ENCODE results near the gene SLC16A10. TPM values are rescaled to one million over a fixed set of nuclear protein-coding genes. Genes with fewer than 3 reads are reported as not detected.

SLC16A10 gene
- total and polyA plus RNA-seq, 2 of the 13 experiments (the other 11 are each of a cell fraction or from before 2014, with no cell fraction given): 8.2 to 20.1 TPM

GRCh38 chr6:111105578-111105977 is 18.3 kb downstream of the SLC16A10 start (continued):
- TF ChIP-seq HMGA1 (CRISPR knock-in tag; conservative IDR thresholded peaks at IDR 0.05): no peak
- peak; percentile 94 for TF ChIP-seq HHEX (CRISPR knock-in tag; IDR thresholded peaks at IDR 0.05)
- TF ChIP-seq PRPF4 (IDR thresholded peaks at IDR 0.05; ENCODE audit: low read depth, low read length, poor library complexity, severe bottlenecking): no peak
- no peak for TF ChIP-seq MED8 (CRISPR knock-in tag; IDR thresholded peaks at IDR 0.05; ENCODE audit: insufficient replicate concordance)
- peak; percentile 83 for TF ChIP-seq SKI (IDR thresholded peaks at IDR 0.05; ENCODE audit: partially characterized antibody)
- TF ChIP-seq ZNF883 (CRISPR knock-in tag; IDR thresholded peaks at IDR 0.05; ENCODE audit: not compliant biosample characterization): no peak
- no peak for TF ChIP-seq GLI4 (CRISPR knock-in tag; IDR thresholded peaks at IDR 0.05; ENCODE audit: borderline replicate concordance)
- no peak for TF ChIP-seq FIP1L1 (IDR thresholded peaks at IDR 0.05; ENCODE audit: borderline replicate concordance, insufficient read depth, low read depth, low read length)
- TF ChIP-seq ETV6 (CRISPR knock-in tag; conservative IDR thresholded peaks at IDR 0.05): no peak
- no peak for TF ChIP-seq TCF12 (IDR thresholded peaks at IDR 0.05)
- no peak for TF ChIP-seq TCF12 (CRISPR knock-in tag; IDR thresholded peaks at IDR 0.05)
- no peak for TF ChIP-seq DBP (CRISPR knock-in tag; IDR thresholded peaks at IDR 0.05; ENCODE audit: not compliant biosample characterization)
- no peak; a peak in 1 of 4 replicates for TF ChIP-seq ATF4 (CRISPR knock-in tag; IDR thresholded peaks at IDR 0.05)
- no peak for TF ChIP-seq NFAT5 (CRISPR knock-in tag; IDR thresholded peaks at IDR 0.05)
- no peak for TF ChIP-seq LRRFIP1 (CRISPR knock-in tag; conservative IDR thresholded peaks at IDR 0.05)
- peak; percentile 98 for TF ChIP-seq SALL1 (CRISPR knock-in tag; IDR thresholded peaks at IDR 0.05)
- 0 out of 2 replicates have a peak, but pooled peaks have one; percentile 46 for TF ChIP-seq ZNF556 (CRISPR knock-in tag; IDR thresholded peaks at IDR 0.05; ENCODE audit: borderline replicate concordance)
- TF ChIP-seq HIVEP1 (CRISPR knock-in tag; IDR thresholded peaks at IDR 0.05): no peak
- TF ChIP-seq ATF7-NPFF (CRISPR knock-in tag; IDR thresholded peaks at IDR 0.05; ENCODE audit: low read depth): 0 out of 2 replicates have a peak, but pooled peaks have one; percentile 29
- no peak for TF ChIP-seq ZNF10 (CRISPR knock-in tag; IDR thresholded peaks at IDR 0.05; ENCODE audit: borderline replicate concordance, low read depth)
- no peak for TF ChIP-seq ZNF232 (CRISPR knock-in tag; IDR thresholded peaks at IDR 0.05; ENCODE audit: borderline replicate concordance)
